GM23248 (cell line): ENCODE results near the gene DNAH7.

Source experiments
- EZH2 ChIP-seq: fragments of 200-600 bp; sonication (generic); IDR thresholded peaks from 2 replicates; pipeline ENCODE4 v1.6.1; 2018; ENCODE audit warnings: antibody characterized with exemption, mild to moderate bottlenecking; ENCODE audit not compliant: insufficient read depth, poor library complexity, severe bottlenecking
- EZH2phosphoT487 ChIP-seq: fragments of 200-600 bp; sonication (generic); IDR thresholded peaks from 2 replicates; pipeline ENCODE4 v1.6.1; 2018; ENCODE audit warnings: antibody characterized with exemption, moderate library complexity, mild to moderate bottlenecking, low read depth; ENCODE audit not compliant: insufficient read depth

GRCh38 chr2:195697681-195698220 is 370.9 kb downstream of the DNAH7 start:
- TF ChIP-seq EZH2 (no peak), EZH2phosphoT487 (no peak)
